ENCODE measurements around the gene RGS16. TPM values are rescaled to one million over a fixed set of nuclear protein-coding genes. Genes with fewer than 3 reads are reported as not detected.

The RGS16 gene
- total RNA-seq, 4 donors from 2014 or later, result 0.40 TPM; not detected in 3

DNA sequence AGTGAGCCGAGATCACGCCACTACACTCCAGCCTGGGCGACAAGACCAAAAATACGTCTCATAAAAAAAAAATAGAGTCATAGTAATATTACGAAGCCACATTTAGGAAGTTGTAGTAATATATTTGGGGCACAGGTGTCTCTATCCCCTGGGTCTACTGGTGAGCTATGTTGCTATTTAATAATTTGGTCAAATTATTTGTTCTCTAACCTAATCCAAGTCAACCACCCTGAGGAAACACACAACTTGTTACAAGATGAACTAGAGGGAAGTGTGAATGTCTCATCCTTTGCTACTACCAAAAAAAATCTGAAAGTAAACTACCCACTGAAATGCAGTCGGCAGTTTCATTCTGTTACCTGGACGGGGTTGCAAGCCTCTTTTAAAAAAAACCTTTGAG lies 44.9 kb upstream of the RGS16 start:
- no peaks in the 10 kb centered on the region for H3K9me3 ChIP-seq
- no peaks in the 10 kb centered on the region for H3K4me1 ChIP-seq
- H3K27me3 ChIP-seq, result no peaks in the 10 kb centered on the region
- H3K4me3 ChIP-seq, result no peak overlapping the region
- H3K27ac ChIP-seq, result no peak overlapping the region
- DNase-seq, result no peak
- no peak for TF ChIP-seq POLR2A (IDR thresholded peaks at IDR 0.05)
- TF ChIP-seq, protein P1, sequence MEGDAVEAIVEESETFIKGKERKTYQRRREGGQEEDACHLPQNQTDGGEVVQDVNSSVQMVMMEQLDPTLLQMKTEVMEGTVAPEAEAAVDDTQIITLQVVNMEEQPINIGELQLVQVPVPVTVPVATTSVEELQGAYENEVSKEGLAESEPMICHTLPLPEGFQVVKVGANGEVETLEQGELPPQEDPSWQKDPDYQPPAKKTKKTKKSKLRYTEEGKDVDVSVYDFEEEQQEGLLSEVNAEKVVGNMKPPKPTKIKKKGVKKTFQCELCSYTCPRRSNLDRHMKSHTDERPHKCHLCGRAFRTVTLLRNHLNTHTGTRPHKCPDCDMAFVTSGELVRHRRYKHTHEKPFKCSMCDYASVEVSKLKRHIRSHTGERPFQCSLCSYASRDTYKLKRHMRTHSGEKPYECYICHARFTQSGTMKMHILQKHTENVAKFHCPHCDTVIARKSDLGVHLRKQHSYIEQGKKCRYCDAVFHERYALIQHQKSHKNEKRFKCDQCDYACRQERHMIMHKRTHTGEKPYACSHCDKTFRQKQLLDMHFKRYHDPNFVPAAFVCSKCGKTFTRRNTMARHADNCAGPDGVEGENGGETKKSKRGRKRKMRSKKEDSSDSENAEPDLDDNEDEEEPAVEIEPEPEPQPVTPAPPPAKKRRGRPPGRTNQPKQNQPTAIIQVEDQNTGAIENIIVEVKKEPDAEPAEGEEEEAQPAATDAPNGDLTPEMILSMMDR (IDR thresholded peaks at IDR 0.05), result no peak
- no peaks in the 10 kb centered on the region for H3K36me3 ChIP-seq

DNA sequence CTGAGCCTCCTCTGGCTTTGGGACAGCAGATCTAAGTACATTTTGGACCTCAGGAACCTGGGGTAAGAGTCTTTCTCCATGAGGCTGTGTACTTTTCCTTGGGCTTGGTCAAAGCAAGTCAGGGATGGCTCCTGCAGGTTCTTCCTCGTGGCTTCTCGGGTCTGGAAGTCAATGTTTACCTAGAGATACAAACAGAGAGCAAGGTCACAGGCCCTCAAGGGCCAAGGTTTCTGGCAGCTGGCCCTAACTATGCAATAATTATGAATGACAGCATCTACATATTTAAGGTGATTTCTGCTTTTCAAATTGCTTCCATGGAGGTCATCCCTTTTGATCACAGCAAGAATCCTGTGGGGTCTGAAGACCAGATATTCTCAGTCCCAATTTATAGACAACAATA lies 42.5 kb upstream of the RGS16 start:
- TF ChIP-seq, protein P1 (IDR thresholded peaks at IDR 0.05), result no peak
- TF ChIP-seq POLR2A (IDR thresholded peaks at IDR 0.05), result no peak
- Histone ChIP-seq H3K36me3 (no peaks in the 10 kb centered on the region), H3K4me3 (no peak overlapping the region), H3K4me1 (no peaks in the 10 kb centered on the region), H3K27ac (no peak overlapping the region), H3K27me3 (no peaks in the 10 kb centered on the region), H3K9me3 (no peaks in the 10 kb centered on the region)
- no peak for DNase-seq

DNA sequence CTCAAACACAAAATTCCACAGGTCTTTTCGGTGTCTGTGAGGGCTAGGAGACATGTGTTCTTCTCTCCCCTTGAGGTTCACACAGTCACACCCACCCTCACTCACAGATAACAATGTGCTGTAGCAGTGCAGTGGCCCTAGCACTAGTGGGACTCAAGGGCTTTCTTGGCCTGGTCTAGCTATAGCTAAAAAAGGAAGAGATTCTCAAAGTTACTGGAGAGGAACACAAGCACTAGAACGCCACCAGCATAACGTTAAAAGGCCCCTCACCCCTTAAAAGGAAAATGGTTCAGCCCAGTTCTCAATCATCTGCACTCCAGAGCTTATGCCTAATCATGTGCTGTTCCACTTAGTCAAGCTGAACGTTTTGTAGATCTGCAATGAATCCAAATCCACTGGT lies 40.7 kb upstream of the RGS16 start:
- Histone ChIP-seq H3K36me3 (no peaks in the 10 kb centered on the region), H3K27ac (no peak overlapping the region), H3K27me3 (no peaks in the 10 kb centered on the region), H3K4me3 (no peak overlapping the region), H3K4me1 (no peaks in the 10 kb centered on the region), H3K9me3 (no peaks in the 10 kb centered on the region)
- DNase-seq, result no peak
- no peak for TF ChIP-seq POLR2A (IDR thresholded peaks at IDR 0.05)
- TF ChIP-seq, protein P1 (IDR thresholded peaks at IDR 0.05), result no peak

DNA sequence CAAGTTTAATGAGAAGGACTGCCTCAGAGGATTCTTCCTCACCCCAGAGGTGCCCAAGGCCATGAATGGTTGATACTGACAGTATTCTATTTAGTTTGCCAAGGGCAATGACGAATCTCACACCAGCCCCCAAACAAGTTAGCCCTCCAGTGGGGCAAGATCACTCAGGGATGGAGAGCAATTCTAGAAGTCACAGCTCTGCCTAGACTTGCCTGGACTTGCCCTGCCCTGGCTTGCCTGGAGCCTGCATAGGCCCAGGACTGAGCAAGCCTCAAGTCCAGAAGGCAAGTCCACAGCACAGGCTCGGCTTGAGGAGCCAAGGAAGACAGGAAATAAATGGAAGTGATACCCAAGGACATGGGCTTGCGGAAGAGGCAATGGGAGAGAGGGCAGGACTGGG lies 39.5 kb upstream of the RGS16 start:
- TF ChIP-seq, protein P1 (IDR thresholded peaks at IDR 0.05), result no peak
- TF ChIP-seq POLR2A (IDR thresholded peaks at IDR 0.05), result no peak
- no peaks in the 10 kb centered on the region for H3K9me3 ChIP-seq
- H3K4me1 ChIP-seq, result no peaks in the 10 kb centered on the region
- no peaks in the 10 kb centered on the region for H3K27me3 ChIP-seq
- no peak overlapping the region for H3K4me3 ChIP-seq
- no peak for DNase-seq
- no peak overlapping the region for H3K27ac ChIP-seq
- no peaks in the 10 kb centered on the region for H3K36me3 ChIP-seq

DNA sequence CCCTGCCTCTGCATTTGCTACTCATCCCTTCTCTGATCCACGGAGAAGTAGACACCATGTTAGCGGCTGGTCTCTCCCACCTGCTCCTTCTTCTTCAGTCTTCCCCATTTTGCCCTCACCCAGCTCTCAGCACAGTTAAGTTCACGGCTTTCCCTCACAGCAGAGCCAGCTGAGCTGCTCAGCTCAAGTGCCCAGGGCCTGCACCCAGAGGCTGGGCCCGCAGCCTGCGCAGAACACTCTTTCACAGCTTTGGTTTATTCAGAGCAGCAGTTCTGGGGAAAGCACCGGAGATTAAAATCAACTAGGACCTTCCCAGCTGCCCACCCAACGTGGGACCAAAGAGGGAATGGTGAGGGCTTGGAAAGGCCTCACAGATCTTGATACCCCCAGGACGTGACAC lies 38.3 kb upstream of the RGS16 start:
- no peak for TF ChIP-seq POLR2A (IDR thresholded peaks at IDR 0.05)
- TF ChIP-seq, protein P1 (IDR thresholded peaks at IDR 0.05), result no peak
- no peaks in the 10 kb centered on the region for H3K36me3 ChIP-seq
- no peak overlapping the region for H3K27ac ChIP-seq
- DNase-seq, result no peak
- no peaks in the 10 kb centered on the region for H3K27me3 ChIP-seq
- no peaks in the 10 kb centered on the region for H3K9me3 ChIP-seq
- H3K4me3 ChIP-seq, result no peak overlapping the region
- no peaks in the 10 kb centered on the region for H3K4me1 ChIP-seq

DNA sequence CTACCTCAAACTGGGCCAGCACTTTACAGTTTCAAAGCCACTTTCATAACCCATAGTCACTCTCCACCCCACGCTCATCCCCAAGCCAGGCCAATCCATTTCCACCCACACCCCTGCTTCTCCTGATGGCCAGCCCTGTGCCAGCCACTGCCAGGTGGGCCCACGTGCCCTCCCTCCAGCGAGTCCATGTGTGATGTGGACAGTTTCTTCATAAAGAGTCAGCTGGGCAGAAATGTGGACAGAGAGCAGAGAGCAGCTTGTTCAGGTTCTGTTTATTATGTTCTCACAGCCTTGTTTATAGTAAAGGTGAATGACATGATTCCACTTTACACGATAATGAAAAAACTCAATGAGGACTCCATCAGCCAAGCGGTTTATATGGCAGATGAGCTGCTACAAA lies 37.4 kb upstream of the RGS16 start:
- Histone ChIP-seq H3K27ac (no peak overlapping the region), H3K4me1 (no peaks in the 10 kb centered on the region), H3K9me3 (no peaks in the 10 kb centered on the region), H3K27me3 (no peaks in the 10 kb centered on the region), H3K36me3 (no peaks in the 10 kb centered on the region), H3K4me3 (no peak overlapping the region)
- no peak for DNase-seq
- no peak for TF ChIP-seq POLR2A (IDR thresholded peaks at IDR 0.05)
- TF ChIP-seq, protein P1 (IDR thresholded peaks at IDR 0.05), result no peak

All from Peyer's patch (tissue), 4 donors.